Natural killer cell (primary cell): ENCODE data around the gene ALCAM. TPM values are rescaled to one million over a fixed set of nuclear protein-coding genes. Genes with fewer than 3 reads are reported as not detected.

ENCODE experiments used
- ATAC-seq, 3 donors: fragments of 150-1000 bp in 2 of 3; fragments of 200-7000 bp in 1 of 3; cut with Tn5 transposase; 1 replicate in 1 of 3; 2 replicates in 2 of 3; pipeline ENCODE4 v1.10.0; 2021; ENCODE audit warnings: mild to moderate bottlenecking in 2 of 3, moderate library complexity in 2 of 3
- DNase-seq, 2 donors: peaks; one replicate each; pipeline versions ENCODE4 v3.0.0 to v3.0.0-alpha.2; 2013 to 2021; ENCODE audit warnings: mixed read lengths in 1 of 2
- H3K27ac ChIP-seq: one replicate; pipeline ENCODE4 v1.5.1; 2013; ENCODE audit warnings: mild to moderate bottlenecking, low read length
- H3K27me3 ChIP-seq: one replicate; pipeline ENCODE4 v1.6.1; 2013; ENCODE audit warnings: low read length; ENCODE audit not compliant: control insufficient read depth, insufficient read depth
- H3K36me3 ChIP-seq: one replicate; pipeline ENCODE4 v1.6.1; 2013; ENCODE audit warnings: low read length; ENCODE audit not compliant: control insufficient read depth, insufficient read depth
- H3K4me1 ChIP-seq: one replicate; pipeline ENCODE4 v1.6.1; 2013; ENCODE audit warnings: low read length; ENCODE audit not compliant: control insufficient read depth, insufficient read depth
- H3K4me3 ChIP-seq: one replicate; pipeline ENCODE4 v1.5.1; 2013; ENCODE audit warnings: low read length
- H3K9me3 ChIP-seq: one replicate; pipeline ENCODE4 v1.6.1; 2013; ENCODE audit warnings: low read length; ENCODE audit not compliant: control insufficient read depth, insufficient read depth
- H3K27ac Mint-ChIP-seq, 2 donors: one replicate each; pipeline ENCODE4 v1.8.0; 2022; ENCODE audit warnings: mild to moderate bottlenecking in 2 of 2, mixed read lengths in 2 of 2, moderate library complexity in 1 of 2
- H3K27me3 Mint-ChIP-seq, 2 donors: one replicate each; pipeline ENCODE4 v1.8.0; 2022; ENCODE audit warnings: low read depth in 2 of 2, mixed read lengths in 2 of 2
- H3K36me3 Mint-ChIP-seq: one replicate; pipeline ENCODE4 v1.8.0; 2022; ENCODE audit warnings: mixed read lengths
- H3K4me1 Mint-ChIP-seq, 2 donors: one replicate each; pipeline ENCODE4 v1.8.0; 2022; ENCODE audit warnings: mixed read lengths in 2 of 2
- H3K4me3 Mint-ChIP-seq: one replicate; pipeline ENCODE4 v1.8.0; 2022; ENCODE audit warnings: mild to moderate bottlenecking, moderate library complexity, mixed read lengths
- H3K9me3 Mint-ChIP-seq, 2 donors: one replicate each; pipeline ENCODE4 v1.8.0; 2022; ENCODE audit warnings: mixed read lengths in 2 of 2
- CTCF ChIP-seq: fragments of 200-600 bp; IDR thresholded peaks from one replicate; pipeline ENCODE4 v1.8.0; 2022; ENCODE audit warnings: antibody characterized with exemption
- WGBS: methylation state at CpG from one replicate; pipeline ENCODE4 v1.1.7; 2013; ENCODE audit warnings: missing lambda C conversion rate; ENCODE audit not compliant: insufficient coverage; 5-methylcytosine and 5-hydroxymethylcytosine counted together
- intact Hi-C: fragments of 100-400 bp; cut with micrococcal nuclease; formaldehyde crosslinking; loops from one replicate; pipeline ENCODE4 v1.14.2; 2022
- total RNA-seq, 4 donors: library from RNA; stranded (reverse); fragments of 120-200 nt in 1 of 4; gene quantifications; one replicate each; pipeline versions ENCODE4 v1.2.3 to v1.2.4, GENCODE V29; 2013 to 2022

ALCAM gene
- total RNA-seq, 3 donors from 2014 or later (not counting 1 experiment from before 2014, with no cell fraction given): 1.5 to 3.0 (median 1.5) TPM

GRCh38 chr3:105528955-105529354, 162.2 kb downstream of the ALCAM start:
- no peak for ATAC-seq
- Histone ChIP-seq H3K36me3 (no peaks in the 10 kb centered on the region), H3K27ac (no peak overlapping the region), H3K27me3 (no peaks in the 10 kb centered on the region), H3K4me3 (no peak overlapping the region), H3K4me1 (no peaks in the 10 kb centered on the region), H3K9me3 (no peaks in the 10 kb centered on the region)
- TF ChIP-seq CTCF: no peak
- intact Hi-C loops: no loop called here
- Mint-ChIP-seq H3K36me3 (no peaks in the 10 kb centered on the region), H3K27me3 (no peaks in the 10 kb centered on the region), H3K27ac (no peak overlapping the region), H3K9me3 (no peaks in the 10 kb centered on the region), H3K4me1 (no peaks in the 10 kb centered on the region), H3K4me3 (no peak overlapping the region)
- no peak for DNase-seq
- 94% methylated on average over 2 of the region's 2 CpGs for WGBS

GRCh38 chr3:105529456-105529855, 162.7 kb downstream of the ALCAM start:
- intact Hi-C loops: no loop called here
- WGBS: no CpG with 5 or more reads among the region's 1 CpG
- no peak for ATAC-seq
- Histone ChIP-seq H3K9me3 (no peaks in the 10 kb centered on the region), H3K4me1 (no peaks in the 10 kb centered on the region), H3K4me3 (no peak overlapping the region), H3K27me3 (no peaks in the 10 kb centered on the region), H3K27ac (no peak overlapping the region), H3K36me3 (no peaks in the 10 kb centered on the region)
- no peaks in the 10 kb centered on the region for H3K36me3 Mint-ChIP-seq
- no peak for TF ChIP-seq CTCF
- no peaks in the 10 kb centered on the region for H3K9me3 Mint-ChIP-seq
- no peak overlapping the region for H3K27ac Mint-ChIP-seq
- no peaks in the 10 kb centered on the region for H3K27me3 Mint-ChIP-seq
- no peak for DNase-seq
- no peak overlapping the region for H3K4me3 Mint-ChIP-seq
- no peaks in the 10 kb centered on the region for H3K4me1 Mint-ChIP-seq

- no peak overlapping the region for H3K4me3 ChIP-seq
- H3K4me1 ChIP-seq: no peaks in the 10 kb centered on the region
- no peak overlapping the region for H3K27ac ChIP-seq
- H3K9me3 ChIP-seq: no peaks in the 10 kb centered on the region
- Mint-ChIP-seq H3K9me3 (no peaks in the 10 kb centered on the region), H3K27me3 (no peaks in the 10 kb centered on the region), H3K27ac (no peak overlapping the region), H3K36me3 (no peaks in the 10 kb centered on the region), H3K4me3 (no peak overlapping the region), H3K4me1 (no peaks in the 10 kb centered on the region)
- DNase-seq (no peak), ATAC-seq (no peak)
- TF ChIP-seq CTCF: no peak
- H3K27me3 ChIP-seq: no peaks in the 10 kb centered on the region
- intact Hi-C loops: no loop called here
- 96% methylated on average over 2 of the region's 2 CpGs for whole genome bisulfite sequencing
- H3K36me3 ChIP-seq: no peaks in the 10 kb centered on the region
These were observed 165.5 kb downstream of the ALCAM start for GRCh38 chr3:105532251-105532650.

GRCh38 chr3:105533960-105534359, 167.3 kb downstream of the ALCAM start:
- Histone ChIP-seq H3K27ac (no peak overlapping the region), H3K36me3 (no peaks in the 10 kb centered on the region), H3K4me3 (no peak overlapping the region), H3K27me3 (no peaks in the 10 kb centered on the region), H3K4me1 (no peaks in the 10 kb centered on the region), H3K9me3 (no peaks in the 10 kb centered on the region)
- Mint-ChIP-seq H3K4me1 (no peaks in the 10 kb centered on the region), H3K27me3 (peaks cover 0 to 6% of the 10 kb centered on the region in 2 donors), H3K27ac (no peak overlapping the region), H3K36me3 (no peaks in the 10 kb centered on the region), H3K4me3 (no peak overlapping the region), H3K9me3 (no peaks in the 10 kb centered on the region)
- DNase-seq (no peak), ATAC-seq (no peak)
- intact Hi-C loops: no loop called here
- WGBS: 100% methylated on average over 3 of the region's 3 CpGs
- TF ChIP-seq CTCF: no peak
